NCI-H1048 (cell line): ENCODE data around the gene PAIP2.
"Not testable (repeated sequence)": the region's sequence is repeated elsewhere in the genome, so short reads cannot be mapped to it uniquely, and the experiment has no call there.

Experiments used
- DNase-seq: peaks from one replicate; lab custom pipeline; 2025; lab: John Stamatoyannopoulos, UW

Gene PAIP2

DNA sequence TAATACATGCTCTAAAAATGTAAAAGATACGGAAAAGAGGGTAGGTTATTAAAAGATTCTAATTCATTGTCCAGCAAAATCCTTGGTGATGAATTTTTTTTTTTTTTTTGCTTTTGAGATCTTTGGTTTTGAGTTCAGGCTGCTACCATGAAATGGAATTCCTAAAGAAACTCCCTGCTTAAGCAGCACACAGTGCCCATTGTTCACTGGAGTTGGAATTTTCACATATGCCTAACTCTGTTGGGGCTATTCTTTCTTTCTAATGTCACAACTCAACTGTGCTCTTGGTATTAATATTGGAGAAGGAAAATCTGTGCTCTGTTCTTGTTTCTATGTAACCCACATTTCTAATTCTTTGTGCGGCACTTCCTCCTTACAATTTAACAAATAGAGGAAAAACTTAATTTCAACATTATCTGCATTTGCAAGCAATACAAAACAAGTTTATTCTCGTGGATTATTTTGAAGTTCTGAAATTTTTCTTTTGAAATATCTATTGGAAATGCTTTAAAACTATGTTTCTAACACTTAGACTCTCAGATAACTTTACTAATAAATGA is 26.5 kb upstream of the PAIP2 start:
- DNase-seq, result no peak

- DNase-seq, result no peak
Measured at GRCh38 chr5:139335811-139336210, 5.8 kb upstream of the PAIP2 start.

DNA sequence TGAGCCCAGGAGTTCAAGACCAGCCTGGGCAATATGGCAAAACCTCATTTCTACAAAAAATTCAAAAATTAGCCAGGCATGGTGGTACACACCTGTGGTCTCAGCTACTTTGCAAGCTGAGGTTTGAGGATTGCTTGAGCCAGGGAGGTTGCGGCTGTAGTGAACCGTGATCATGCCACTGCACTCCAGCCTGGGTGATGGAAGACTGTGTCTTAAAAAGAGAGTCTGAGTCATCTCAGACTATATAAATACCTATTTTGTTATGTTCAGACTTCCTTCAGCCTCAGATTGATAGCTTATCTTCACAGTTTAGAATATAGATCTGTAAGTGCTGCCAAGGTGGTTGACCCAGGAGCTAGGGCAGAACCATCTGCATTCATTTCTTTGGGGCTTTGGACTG is 1.6 kb upstream of the PAIP2 start:
- DNase-seq, result no peak

DNA sequence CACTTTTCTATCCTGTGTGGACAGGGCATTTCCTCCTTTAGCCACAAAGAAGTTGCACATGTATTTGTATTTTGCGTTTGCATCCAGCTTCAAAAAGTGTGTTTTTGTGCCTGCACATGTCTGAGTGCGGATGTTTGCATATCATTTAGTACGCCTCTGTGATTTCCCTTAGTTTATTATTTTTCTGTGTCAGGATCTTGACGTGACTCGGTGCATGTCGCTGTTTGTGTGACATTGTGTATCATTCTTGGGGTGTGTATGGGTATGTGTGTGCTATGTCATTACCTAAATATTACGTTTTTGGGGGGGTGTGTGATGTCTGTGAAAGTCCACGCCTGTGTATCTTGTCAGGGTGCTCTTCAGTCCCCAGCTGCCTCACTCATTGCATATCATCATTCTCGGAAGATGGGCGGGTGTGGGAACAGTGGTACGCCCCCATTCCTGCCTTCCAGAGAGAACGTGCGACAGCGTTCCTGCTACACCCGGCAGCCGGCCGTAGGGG is 416 bp upstream of the PAIP2 start:
- no peak for DNase-seq

DNA sequence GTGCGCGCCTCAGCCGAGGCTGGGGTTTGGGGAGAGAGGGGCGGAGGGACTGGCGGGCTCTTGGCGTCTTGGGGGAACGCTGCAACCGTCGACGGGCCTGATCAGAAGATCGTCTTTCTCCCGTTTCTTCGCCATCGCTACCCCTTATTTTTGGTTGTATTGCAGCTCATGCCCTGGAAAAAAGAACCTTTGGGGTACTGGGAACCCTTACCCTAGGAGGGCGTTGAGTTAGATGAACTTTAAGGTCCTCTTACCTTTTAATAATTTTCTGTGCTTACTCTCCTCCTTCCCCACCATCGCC is 719 bp downstream of the PAIP2 start:
- DNase-seq, result no peak

GRCh38 chr5:139343476-139343875 is 1.8 kb downstream of the PAIP2 start:
- no peak for DNase-seq

- DNase-seq, result no peak
Measured at GRCh38 chr5:139344177-139344576, 2.5 kb downstream of the PAIP2 start.

- DNase-seq, result not testable (repeated sequence)
Measured at GRCh38 chr5:139345442-139345841, 3.8 kb downstream of the PAIP2 start.

GRCh38 chr5:139347863-139348262 is 6.2 kb downstream of the PAIP2 start:
- DNase-seq, result not testable (repeated sequence)

DNA sequence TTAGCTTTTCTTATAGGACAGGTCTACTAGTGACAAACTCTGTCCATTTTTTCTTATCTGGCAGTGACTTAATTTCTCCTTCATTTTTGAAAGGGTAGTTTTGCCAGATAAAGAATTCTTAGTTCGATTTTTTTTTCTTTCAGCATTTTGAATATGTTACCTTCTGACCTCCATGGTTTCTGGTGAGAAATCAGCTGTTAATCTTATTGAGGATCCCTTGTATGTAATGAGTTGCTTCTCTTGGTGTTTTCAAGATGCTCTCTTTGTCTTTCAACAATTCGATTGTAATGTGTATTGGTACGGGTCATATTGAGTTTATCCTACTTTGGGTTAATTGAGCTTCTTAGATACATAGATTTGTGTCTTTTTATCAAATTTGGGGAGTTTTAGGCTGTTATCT is 12.5 kb downstream of the PAIP2 start:
- no peak for DNase-seq

DNA sequence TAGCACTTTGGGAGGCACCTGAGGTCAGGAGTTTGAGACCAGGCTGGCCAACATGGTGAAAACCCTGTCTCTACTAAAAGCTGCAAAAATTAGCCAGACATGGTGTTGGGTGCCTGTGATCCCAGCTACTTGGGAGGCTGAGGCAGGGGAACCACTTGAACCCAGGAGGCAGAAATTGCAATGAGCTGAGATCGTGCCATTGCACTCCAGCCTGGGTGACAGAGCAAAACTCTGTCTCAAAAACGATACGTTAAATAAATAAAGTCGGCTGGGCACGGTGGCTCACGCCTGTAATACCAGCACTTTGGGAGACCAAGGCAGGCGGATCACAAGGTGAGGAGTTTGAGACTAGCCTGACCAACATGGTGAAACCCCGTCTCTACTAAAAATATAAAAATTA is 14.2 kb downstream of the PAIP2 start:
- not testable (repeated sequence) for DNase-seq

GRCh38 chr5:139358064-139358463 is 16.4 kb downstream of the PAIP2 start:
- DNase-seq, result no peak

GRCh38 chr5:139360384-139360783 is 18.7 kb downstream of the PAIP2 start:
- no peak for DNase-seq

GRCh38 chr5:139361835-139362429 is 20.3 kb downstream of the PAIP2 start:
- DNase-seq, result no peak

- DNase-seq, result no peak
Measured at GRCh38 chr5:139363937-139364336, 22.3 kb downstream of the PAIP2 start.

DNA sequence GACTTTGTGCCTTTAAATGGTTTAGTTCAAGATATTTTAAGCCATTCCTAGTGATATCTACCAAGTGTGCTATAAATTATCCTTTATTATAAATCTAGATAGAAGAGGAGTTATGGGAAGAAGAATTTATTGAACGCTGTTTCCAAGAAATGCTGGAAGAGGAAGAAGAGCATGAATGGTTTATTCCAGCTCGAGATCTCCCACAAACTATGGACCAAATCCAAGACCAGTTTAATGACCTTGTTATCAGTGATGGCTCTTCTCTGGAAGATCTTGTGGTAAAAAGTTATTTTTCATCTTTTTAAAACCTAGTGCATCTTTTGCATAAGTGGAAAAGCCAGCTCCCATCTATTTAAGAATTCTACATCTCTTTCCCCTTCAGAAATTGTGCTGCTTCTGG is 22.8 kb downstream of the PAIP2 start:
- no peak for DNase-seq

DNA sequence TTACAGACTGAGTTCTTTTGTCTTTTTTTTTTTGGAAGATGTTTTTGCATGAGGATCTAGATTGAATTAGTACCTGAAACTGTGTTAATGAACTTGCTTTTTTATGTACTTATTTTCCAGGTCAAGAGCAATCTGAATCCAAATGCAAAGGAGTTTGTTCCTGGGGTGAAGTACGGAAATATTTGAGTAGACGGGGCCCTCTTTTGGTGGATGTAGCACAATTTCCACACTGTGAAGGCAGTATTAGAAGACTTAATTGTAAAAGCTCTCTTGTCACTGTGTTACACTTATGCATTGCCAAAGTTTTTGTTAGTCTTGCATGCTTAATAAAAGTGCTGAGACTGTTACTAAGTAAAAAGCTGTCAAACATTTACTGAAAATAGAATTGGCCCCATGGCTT is 27.0 kb downstream of the PAIP2 start:
- DNase-seq, result no peak

DNA sequence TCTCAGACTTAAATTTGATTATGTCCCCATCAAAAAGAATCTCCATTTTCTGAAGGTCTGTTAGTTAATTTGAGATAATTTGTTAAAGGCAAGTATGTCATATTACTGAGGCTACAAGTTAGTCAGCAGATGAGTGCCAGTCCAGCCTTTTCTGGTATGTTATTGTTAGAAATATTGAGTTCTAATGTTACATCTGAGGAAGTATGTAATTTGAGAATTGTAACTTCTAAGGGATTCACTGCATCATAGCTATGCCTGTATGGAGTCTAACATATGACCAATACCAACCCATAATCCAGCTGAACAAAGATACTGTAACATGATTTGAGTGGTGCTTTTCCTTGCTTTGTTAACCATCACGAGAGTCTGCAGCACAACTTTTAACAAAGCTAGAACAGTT is 27.5 kb downstream of the PAIP2 start:
- no peak for DNase-seq

- no peak for DNase-seq
Measured at GRCh38 chr5:139371482-139372435, 30.1 kb downstream of the PAIP2 start.

GRCh38 chr5:139374909-139375308 is 33.3 kb downstream of the PAIP2 start:
- DNase-seq, result no peak

GRCh38 chr5:139376364-139376763 is 34.7 kb downstream of the PAIP2 start:
- no peak for DNase-seq

DNA sequence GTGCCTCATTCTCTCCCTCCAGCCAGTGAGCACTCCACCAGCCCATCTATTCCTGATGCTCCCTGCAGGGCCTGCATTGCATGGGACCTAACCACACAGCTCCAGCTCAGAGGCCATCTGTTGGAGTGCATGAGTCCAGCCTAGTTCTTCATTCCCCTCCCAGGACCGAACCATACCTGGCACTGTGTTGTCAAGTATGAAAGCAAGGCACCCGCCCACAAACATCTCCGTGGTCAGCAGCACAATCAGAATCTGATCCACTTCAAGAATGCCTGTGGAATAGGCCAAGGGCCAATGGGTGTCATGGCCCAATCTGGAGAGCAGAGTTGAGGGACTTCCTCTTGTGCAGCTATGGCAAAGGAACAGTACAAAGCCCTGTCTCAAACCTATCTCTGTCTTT is 35.6 kb downstream of the PAIP2 start:
- no peak for DNase-seq
